NOMO-1 treated with dmso at 0.1 percent for 144 hours (cell line): ENCODE data around the gene UBE2G2.

Experiments used
- DNase-seq: peaks from one replicate; lab custom pipeline; 2025; ENCODE audit not compliant: unreplicated experiment; lab: John Stamatoyannopoulos, UW

UBE2G2 gene

GRCh38 chr21:44752671-44753235 is 48.9 kb downstream of the UBE2G2 start:
- no peak for DNase-seq

GRCh38 chr21:44751799-44752636 is 49.6 kb downstream of the UBE2G2 start:
- DNase-seq, result no peak

GRCh38 chr21:44751186-44751798 is 50.3 kb downstream of the UBE2G2 start:
- DNase-seq, result no peak

- DNase-seq, result no peak
These were observed 51.0 kb downstream of the UBE2G2 start for GRCh38 chr21:44750675-44751025.

GRCh38 chr21:44749759-44750674 is 51.6 kb downstream of the UBE2G2 start:
- no peak for DNase-seq

- no peak for DNase-seq
These were observed 52.4 kb downstream of the UBE2G2 start for GRCh38 chr21:44749116-44749758.

DNA sequence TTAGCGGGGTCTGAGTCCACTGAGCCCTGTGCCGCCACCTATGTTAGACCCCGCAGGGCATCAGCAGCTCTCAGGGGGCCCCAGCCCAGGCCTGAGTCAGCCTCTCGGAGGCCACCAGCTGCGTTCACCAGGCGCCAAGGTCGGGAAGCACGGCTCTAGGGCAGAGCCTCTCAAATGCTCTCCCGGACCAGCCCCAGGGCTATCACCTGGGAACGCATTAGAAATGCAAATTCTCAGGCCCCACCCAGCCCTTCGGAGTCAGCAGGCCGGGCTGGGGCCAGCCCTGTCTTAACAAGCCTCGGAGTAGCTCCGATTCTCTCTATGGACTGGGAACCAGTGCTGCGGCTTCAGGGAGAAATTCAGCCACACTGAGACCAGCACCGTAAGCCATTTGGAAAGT is 53.0 kb downstream of the UBE2G2 start:
- DNase-seq, result no peak

DNA sequence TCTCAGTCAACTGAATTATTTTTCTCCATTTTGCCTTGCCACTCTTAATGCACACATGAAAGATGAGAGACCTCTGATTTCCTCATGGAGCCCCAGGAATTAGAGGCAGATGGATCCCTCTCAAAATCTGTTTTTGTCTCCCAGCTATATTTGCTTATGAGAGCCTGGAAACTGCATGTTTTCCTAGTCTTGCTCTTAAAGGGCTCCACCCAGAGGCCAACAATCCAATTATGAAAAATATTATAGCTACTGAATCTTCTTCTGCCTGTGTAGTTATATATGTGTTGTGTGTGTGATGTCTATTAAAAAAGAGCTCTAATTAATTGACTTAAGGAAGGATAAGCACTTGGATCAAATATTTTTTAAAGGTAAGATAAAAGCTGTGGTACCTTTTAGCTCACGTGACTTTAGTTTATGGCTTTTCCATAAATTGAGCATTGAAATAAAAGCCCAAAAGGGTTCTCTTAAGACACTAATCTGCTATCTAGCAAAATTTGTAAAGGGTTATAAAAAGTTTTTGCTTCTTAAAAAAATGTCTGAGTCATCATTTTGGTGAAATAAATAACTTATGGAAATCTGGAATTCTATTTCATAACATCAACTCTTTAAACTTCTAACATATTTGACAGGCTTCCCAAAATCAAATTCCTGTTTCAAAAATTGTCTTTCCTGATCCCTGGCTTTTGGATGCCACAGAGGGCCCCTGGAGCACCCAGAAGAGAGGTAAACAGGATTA is 59.0 kb downstream of the UBE2G2 start:
- DNase-seq, result no peak

DNA sequence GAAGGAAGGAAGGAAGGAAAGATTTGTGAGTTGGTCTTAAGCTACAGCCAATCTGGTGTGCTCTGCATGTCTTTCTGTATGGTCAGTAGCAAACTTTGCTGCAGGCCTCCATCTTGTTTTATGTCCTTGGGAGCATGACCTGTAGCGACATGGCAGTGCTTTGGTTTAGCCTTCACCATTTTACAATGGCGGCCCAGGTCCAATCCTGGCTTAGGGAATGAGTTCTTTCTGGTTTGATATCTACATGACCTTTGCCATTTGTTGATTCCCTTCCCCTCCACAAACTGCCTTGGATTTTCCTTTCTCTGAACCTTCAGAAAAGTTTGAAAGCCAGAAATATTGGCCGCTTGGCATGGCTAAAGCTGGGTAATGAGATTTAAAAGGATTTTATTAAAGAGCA is 59.7 kb downstream of the UBE2G2 start:
- DNase-seq, result no peak

- no peak for DNase-seq
These were observed 60.9 kb downstream of the UBE2G2 start for GRCh38 chr21:44740742-44741141.

DNA sequence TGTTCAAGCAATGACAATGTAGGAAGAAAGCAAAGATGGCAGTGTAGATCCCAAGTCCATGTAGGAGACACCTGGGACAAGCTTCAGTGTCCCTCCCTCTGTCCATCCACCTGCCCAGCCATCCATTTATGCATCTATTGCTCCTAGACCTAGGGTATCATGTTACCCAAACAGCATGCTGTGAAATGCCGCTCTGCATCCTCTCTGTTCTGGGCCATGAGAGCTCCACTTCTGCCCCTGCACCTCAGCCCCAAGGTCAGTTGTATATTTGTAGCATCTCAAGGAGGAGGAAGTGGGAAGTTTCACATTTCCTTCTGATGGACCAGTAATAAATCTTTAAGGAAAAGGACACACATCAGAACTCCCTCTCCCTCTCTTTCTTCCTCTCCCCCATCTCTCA is 62.3 kb downstream of the UBE2G2 start:
- DNase-seq, result no peak

DNA sequence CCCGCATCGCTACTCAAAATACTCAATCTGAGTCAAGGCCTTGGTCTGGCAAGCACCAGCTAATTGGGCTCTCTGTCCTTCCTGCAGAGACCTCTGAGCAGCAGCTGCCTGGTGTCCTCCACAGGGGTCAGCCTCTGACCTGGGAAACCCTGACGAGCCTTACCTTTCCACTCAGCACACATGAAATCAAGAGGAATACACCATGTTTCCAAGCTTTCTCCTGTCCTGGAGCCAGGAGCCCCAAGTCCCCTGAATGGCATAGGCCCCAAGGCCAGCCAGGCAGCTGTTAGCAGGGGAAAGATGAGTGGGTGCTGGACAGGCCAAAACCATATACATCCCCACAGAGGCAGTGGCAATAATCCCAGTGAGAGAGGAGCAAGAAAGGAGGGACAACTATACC is 63.0 kb downstream of the UBE2G2 start:
- no peak for DNase-seq

GRCh38 chr21:44737706-44738354 is 63.8 kb downstream of the UBE2G2 start:
- no peak for DNase-seq

DNA sequence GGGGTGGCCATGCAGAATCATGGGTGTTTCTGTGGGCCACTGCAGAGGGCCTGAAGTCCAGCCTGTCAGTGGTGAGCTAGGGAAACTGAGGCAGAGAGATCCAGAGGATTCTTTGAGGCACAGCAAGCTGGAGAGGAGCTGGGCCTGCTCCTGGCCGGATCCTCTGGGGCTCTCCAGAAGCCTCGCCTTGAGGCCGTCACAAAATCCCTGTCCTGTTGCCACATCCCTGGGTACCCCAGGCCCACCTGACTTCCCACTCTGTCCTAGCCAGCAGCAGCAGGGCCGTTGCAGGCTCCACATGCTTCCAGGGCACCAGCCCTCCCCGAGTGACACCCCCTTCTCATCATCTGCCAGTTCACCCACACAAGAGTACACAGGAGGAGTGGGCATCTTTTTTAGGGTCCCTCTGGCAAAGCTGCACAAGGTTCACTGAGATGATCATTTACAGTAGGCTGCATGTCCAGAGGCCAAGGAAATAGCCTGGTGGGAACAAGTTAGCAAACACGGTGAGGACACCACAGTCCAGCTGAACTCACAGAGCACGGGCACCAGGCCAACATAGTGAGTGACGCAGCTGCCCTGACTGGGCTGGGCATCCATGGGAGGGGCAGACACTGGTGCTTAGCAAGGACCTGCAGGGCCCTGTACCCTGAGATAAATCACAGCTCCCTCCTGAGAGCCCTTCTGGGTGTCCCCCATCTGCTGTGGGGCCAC is 65.2 kb downstream of the UBE2G2 start:
- DNase-seq, result no peak

DNA sequence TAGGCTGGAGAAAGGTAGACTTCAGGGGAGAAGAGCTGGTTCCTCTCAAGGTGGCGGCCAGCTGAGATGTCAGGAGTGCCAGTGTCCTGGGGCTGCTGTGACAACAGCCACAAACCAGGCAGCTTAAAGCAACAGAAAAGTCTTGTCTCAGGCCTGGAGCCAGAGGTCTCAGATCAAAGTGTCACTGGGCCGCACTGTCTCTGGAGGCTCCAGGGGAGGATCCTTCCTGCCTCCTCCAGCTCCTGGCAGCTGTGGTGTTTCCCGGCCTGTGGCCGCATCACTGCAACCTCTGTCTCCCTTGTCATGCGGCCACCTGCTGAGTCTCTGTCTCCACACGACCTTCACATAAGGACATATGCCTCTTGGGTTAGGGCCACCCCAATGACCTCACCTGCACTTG is 65.8 kb downstream of the UBE2G2 start:
- DNase-seq, result no peak

GRCh38 chr21:44734841-44735240 is 66.8 kb downstream of the UBE2G2 start:
- DNase-seq, result no peak

- no peak for DNase-seq
These were observed 67.4 kb downstream of the UBE2G2 start for GRCh38 chr21:44734026-44734745.

DNA sequence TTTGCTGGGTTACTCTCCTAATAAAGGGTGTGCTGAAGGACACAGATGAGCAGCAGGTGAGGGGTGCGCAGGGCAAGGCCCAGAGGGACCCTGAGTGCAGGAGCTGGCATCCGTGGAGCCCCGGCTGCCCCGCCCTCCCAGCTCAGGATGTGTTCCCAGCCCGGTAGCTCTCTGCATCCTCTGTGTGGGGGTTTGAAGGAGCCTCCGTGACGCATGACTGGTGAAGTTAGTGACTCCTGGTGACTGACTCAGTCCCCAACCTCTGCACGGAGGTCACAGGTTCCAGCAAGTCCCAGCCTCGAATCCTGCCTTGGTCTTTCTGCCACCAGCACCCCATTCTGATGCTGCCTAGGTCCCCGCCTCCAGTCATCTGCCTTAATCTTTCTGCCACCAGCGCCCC is 68.7 kb downstream of the UBE2G2 start:
- no peak for DNase-seq
